ENCODE results near the gene DHODH. TPM values are rescaled to one million over a fixed set of nuclear protein-coding genes. Genes with fewer than 3 reads are reported as not detected.

DHODH gene
- total and polyA plus RNA-seq, 10 of the 15 experiments (the other 5 are each of a cell fraction or from before 2014, with no cell fraction given) = 3.4 to 23.3 (median 13.2) TPM

DNA sequence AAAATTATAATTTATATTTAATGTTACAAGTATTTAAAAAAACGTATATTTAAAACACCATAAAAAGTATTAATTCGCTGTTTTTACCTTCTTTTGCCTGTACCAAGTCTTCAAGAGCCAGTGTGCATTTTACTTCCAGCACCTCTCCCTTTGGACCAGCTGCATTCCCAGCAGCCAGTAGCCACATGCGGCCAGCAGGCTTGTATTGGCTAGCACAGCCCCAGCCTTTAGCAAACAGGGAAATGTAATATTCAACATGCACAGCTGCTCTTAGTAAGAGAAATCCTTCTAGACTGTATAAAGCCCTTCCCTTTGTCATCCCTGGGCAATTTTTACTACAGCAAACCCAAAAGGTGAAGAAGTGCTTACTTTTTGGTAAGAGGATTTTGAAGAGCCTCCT is 6.6 kb downstream of the DHODH start:
- Histone ChIP-seq H3K9ac (ENCODE audit: control insufficient read depth, insufficient read depth, low read length) (no peak overlapping the region), H3K4me1 (ENCODE audit: control insufficient read depth, insufficient read depth, low read length) (0 out of 2 replicates have a peak, but pooled peaks cover 4% of the 10 kb centered on the region), H3K79me2 (ENCODE audit: control insufficient read depth, insufficient read depth, low read length) (no peaks in the 10 kb centered on the region), H3K4me3 (no peak overlapping the region), H3K27ac (ENCODE audit: control insufficient read depth, insufficient read depth) (no peak overlapping the region), H3K27me3 (replicated peaks in 1 of 2; ENCODE audit: control insufficient read depth in 2 of 2, insufficient read depth in 2 of 2, low read length in 1 of 2) (no peaks in the 10 kb centered on the region), H3K4me2 (ENCODE audit: control insufficient read depth, insufficient read depth) (no peak overlapping the region), H2AFZ (ENCODE audit: control insufficient read depth, low read depth, low read length) (no peak overlapping the region), H3K9me3 (replicated peaks; ENCODE audit: control insufficient read depth, insufficient read depth, low read length) (no peaks in the 10 kb centered on the region), H3K36me3 (ENCODE audit: control insufficient read depth in 2 of 2, insufficient read depth in 2 of 2, low read length in 1 of 2) (peaks cover 3 to 8% of the 10 kb centered on the region in 2 experiments), H4K20me1 (ENCODE audit: control insufficient read depth, insufficient read depth) (no peaks in the 10 kb centered on the region)
- ChIA-PET CTCF (no interaction called here), RAD21 (ENCODE audit: unreplicated experiment) (no interaction called here), SMC1A (ENCODE audit: uncharacterized antibody, unreplicated experiment) (no interaction called here), POLR2A (no interaction called here)
- ATAC-seq (no peak), DNase-seq (ENCODE audit: low read depth, low spot score) (no peak), FAIRE-seq (no peak)
- TF ChIP-seq EED (IDR thresholded peaks at IDR 0.05; ENCODE audit: low read depth) = no peak
- no peak for TF ChIP-seq NRF1 (conservative IDR thresholded peaks at IDR 0.05; ENCODE audit: low read depth, low read length)
- no peak for TF ChIP-seq HCFC1 (IDR thresholded peaks at IDR 0.05; ENCODE audit: low read length)
- no peak for TF ChIP-seq PML (IDR thresholded peaks at IDR 0.05; ENCODE audit: low read length)
- TF ChIP-seq, protein P1, sequence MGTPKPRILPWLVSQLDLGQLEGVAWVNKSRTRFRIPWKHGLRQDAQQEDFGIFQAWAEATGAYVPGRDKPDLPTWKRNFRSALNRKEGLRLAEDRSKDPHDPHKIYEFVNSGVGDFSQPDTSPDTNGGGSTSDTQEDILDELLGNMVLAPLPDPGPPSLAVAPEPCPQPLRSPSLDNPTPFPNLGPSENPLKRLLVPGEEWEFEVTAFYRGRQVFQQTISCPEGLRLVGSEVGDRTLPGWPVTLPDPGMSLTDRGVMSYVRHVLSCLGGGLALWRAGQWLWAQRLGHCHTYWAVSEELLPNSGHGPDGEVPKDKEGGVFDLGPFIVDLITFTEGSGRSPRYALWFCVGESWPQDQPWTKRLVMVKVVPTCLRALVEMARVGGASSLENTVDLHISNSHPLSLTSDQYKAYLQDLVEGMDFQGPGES (IDR thresholded peaks at IDR 0.05) = no peak
- no peak for TF ChIP-seq SMAD1 (IDR thresholded peaks at IDR 0.05; ENCODE audit: low read depth, partially characterized antibody)
- TF ChIP-seq, protein P2, sequence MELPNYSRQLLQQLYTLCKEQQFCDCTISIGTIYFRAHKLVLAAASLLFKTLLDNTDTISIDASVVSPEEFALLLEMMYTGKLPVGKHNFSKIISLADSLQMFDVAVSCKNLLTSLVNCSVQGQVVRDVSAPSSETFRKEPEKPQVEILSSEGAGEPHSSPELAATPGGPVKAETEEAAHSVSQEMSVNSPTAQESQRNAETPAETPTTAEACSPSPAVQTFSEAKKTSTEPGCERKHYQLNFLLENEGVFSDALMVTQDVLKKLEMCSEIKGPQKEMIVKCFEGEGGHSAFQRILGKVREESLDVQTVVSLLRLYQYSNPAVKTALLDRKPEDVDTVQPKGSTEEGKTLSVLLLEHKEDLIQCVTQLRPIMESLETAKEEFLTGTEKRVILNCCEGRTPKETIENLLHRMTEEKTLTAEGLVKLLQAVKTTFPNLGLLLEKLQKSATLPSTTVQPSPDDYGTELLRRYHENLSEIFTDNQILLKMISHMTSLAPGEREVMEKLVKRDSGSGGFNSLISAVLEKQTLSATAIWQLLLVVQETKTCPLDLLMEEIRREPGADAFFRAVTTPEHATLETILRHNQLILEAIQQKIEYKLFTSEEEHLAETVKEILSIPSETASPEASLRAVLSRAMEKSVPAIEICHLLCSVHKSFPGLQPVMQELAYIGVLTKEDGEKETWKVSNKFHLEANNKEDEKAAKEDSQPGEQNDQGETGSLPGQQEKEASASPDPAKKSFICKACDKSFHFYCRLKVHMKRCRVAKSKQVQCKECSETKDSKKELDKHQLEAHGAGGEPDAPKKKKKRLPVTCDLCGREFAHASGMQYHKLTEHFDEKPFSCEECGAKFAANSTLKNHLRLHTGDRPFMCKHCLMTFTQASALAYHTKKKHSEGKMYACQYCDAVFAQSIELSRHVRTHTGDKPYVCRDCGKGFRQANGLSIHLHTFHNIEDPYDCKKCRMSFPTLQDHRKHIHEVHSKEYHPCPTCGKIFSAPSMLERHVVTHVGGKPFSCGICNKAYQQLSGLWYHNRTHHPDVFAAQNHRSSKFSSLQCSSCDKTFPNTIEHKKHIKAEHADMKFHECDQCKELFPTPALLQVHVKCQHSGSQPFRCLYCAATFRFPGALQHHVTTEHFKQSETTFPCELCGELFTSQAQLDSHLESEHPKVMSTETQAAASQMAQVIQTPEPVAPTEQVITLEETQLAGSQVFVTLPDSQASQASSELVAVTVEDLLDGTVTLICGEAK (IDR thresholded peaks at IDR 0.05; ENCODE audit: borderline replicate concordance) = no peak
- TF ChIP-seq, protein P3, sequence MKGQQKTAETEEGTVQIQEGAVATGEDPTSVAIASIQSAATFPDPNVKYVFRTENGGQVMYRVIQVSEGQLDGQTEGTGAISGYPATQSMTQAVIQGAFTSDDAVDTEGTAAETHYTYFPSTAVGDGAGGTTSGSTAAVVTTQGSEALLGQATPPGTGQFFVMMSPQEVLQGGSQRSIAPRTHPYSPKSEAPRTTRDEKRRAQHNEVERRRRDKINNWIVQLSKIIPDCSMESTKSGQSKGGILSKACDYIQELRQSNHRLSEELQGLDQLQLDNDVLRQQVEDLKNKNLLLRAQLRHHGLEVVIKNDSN (IDR thresholded peaks at IDR 0.05; ENCODE audit: borderline replicate concordance, extremely low read length, insufficient read depth, low read depth, low read length) = no peak
- TF ChIP-seq, protein P4, sequence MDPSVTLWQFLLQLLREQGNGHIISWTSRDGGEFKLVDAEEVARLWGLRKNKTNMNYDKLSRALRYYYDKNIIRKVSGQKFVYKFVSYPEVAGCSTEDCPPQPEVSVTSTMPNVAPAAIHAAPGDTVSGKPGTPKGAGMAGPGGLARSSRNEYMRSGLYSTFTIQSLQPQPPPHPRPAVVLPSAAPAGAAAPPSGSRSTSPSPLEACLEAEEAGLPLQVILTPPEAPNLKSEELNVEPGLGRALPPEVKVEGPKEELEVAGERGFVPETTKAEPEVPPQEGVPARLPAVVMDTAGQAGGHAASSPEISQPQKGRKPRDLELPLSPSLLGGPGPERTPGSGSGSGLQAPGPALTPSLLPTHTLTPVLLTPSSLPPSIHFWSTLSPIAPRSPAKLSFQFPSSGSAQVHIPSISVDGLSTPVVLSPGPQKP (IDR thresholded peaks at IDR 0.05; ENCODE audit: low read depth, low read length) = no peak
- TF ChIP-seq, protein P5, sequence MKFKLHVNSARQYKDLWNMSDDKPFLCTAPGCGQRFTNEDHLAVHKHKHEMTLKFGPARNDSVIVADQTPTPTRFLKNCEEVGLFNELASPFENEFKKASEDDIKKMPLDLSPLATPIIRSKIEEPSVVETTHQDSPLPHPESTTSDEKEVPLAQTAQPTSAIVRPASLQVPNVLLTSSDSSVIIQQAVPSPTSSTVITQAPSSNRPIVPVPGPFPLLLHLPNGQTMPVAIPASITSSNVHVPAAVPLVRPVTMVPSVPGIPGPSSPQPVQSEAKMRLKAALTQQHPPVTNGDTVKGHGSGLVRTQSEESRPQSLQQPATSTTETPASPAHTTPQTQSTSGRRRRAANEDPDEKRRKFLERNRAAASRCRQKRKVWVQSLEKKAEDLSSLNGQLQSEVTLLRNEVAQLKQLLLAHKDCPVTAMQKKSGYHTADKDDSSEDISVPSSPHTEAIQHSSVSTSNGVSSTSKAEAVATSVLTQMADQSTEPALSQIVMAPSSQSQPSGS (IDR thresholded peaks at IDR 0.05; ENCODE audit: low read length) = no peak
- TF ChIP-seq ATF7 (IDR thresholded peaks at IDR 0.05; ENCODE audit: low read depth) = no peak
- no TSS peak for BruUV-seq (replicated peaks)
- intact Hi-C loops (cut with micrococcal nuclease; ENCODE audit: unreplicated experiment) = no loop called here
- in situ Hi-C loops (cut with MboI) = no loop called here
- WGBS (ENCODE audit: insufficient coverage, insufficient replicate concordance, low lambda C conversion rate, missing lambda C conversion rate) = 76% methylated on average over 3 of the region's 3 CpGs

Measured in GM12878 (cell line).